ENCODE data around the gene PACSIN2.

Gene PACSIN2

DNA sequence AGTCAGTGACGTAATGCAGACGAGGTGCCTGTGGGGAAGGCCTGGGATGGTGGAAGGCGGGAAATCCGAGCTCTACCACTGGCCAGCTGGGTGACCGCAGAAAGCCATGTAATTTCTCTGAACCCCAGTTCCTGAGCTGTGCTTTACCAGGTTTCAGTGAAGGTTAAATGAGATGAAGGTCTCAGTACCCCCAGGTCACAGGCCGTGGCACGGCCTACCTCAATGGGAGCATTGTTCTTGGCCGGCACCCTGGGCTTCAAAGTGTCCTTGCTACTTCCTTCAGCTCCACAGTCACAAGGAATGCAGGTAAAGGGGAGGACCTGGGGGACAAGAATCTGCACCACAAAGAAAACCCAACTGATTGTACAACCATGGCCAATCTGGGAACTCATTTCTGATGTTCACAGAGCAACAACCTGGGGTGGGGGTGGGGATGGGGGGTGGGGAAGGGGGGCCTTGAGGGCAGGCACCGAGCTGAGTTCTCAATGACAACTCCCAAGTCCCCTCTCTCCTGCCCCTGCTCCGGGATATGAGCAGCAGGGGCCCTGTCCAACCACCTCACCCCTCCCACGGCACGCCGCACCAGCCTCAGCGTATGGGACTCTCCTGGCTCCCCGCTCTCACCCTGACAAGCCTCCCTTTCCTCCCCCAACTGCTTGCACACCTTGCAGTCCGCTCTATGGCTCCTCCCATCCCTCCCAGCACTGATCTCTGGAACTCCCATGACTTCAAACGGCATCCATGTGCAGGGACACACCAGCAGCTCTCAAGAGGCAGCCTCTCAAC is 98.8 kb downstream of the PACSIN2 start:
- TF ChIP-seq, protein P1, sequence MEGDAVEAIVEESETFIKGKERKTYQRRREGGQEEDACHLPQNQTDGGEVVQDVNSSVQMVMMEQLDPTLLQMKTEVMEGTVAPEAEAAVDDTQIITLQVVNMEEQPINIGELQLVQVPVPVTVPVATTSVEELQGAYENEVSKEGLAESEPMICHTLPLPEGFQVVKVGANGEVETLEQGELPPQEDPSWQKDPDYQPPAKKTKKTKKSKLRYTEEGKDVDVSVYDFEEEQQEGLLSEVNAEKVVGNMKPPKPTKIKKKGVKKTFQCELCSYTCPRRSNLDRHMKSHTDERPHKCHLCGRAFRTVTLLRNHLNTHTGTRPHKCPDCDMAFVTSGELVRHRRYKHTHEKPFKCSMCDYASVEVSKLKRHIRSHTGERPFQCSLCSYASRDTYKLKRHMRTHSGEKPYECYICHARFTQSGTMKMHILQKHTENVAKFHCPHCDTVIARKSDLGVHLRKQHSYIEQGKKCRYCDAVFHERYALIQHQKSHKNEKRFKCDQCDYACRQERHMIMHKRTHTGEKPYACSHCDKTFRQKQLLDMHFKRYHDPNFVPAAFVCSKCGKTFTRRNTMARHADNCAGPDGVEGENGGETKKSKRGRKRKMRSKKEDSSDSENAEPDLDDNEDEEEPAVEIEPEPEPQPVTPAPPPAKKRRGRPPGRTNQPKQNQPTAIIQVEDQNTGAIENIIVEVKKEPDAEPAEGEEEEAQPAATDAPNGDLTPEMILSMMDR (IDR thresholded peaks at IDR 0.05; ENCODE audit: low read depth, low read length, poor library complexity, severe bottlenecking): no peak
- no peak for TF ChIP-seq EZH2phosphoT487 (IDR thresholded peaks at IDR 0.05; ENCODE audit: borderline replicate concordance, low read length)
- Histone ChIP-seq H3K4me2 (ENCODE audit: low read length) (no peak overlapping the region), H3K9me3 (ENCODE audit: control insufficient read depth, insufficient read depth, low read length) (no peaks in the 10 kb centered on the region), H3K9me2 (replicated peaks; ENCODE audit: control insufficient read depth, low read length) (no peaks in the 10 kb centered on the region), H3K79me2 (ENCODE audit: control insufficient read depth, low read length) (peaks cover 74% of the 10 kb centered on the region), H3F3A (ENCODE audit: control insufficient read depth, insufficient read depth) (no peaks in the 10 kb centered on the region), H3K27ac (ENCODE audit: low read depth, low read length) (no peak overlapping the region), H4K20me1 (ENCODE audit: control insufficient read depth, insufficient read depth, low read depth, low read length) (0 out of 2 replicates have a peak, but pooled peaks cover 4% of the 10 kb centered on the region), H3K27me3 (ENCODE audit: control insufficient read depth, low read length) (no peaks in the 10 kb centered on the region), H3K36me3 (ENCODE audit: control insufficient read depth, low read length) (no peaks in the 10 kb centered on the region), H3K4me3 (ENCODE audit: low read length) (no peak overlapping the region), H3K4me1 (ENCODE audit: control insufficient read depth, low read length) (no peaks in the 10 kb centered on the region)

DNA sequence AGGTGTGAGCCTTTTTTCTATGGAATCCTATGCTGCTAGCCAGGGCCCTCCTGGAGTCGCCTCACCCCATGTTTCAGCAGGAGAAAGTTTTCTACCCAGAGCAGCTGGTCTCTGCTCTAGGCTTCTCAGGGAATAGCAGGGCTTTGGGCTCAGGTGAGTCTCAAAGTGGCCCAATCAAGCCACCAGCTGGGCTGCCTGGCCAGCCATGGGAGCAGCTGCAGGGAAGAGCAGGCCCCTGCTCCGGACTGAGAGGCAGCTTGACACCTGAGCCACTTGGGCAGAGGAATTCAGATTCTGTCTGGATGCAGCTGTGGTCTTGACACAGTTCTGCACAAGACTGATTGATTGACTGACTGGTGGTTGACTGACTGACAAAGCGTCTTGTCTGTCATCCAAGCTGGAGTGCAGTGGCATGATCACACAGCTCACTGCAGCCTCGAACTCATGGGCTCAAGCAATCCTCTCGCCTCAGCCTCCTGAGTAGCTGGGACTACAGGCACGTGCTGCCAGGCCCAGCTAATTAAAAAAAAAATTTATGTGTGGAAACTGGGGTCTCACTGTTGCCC is 100.4 kb downstream of the PACSIN2 start:
- Histone ChIP-seq H3K9me3 (ENCODE audit: control insufficient read depth, insufficient read depth, low read length) (no peaks in the 10 kb centered on the region), H3K4me3 (ENCODE audit: low read length) (no peak overlapping the region), H3K36me3 (ENCODE audit: control insufficient read depth, low read length) (peaks cover 4% of the 10 kb centered on the region; the same call in 1 of the 2 replicates), H3K79me2 (ENCODE audit: control insufficient read depth, low read length) (peaks cover 66% of the 10 kb centered on the region), H3K27me3 (ENCODE audit: control insufficient read depth, low read length) (no peaks in the 10 kb centered on the region), H3K9me2 (replicated peaks; ENCODE audit: control insufficient read depth, low read length) (no peaks in the 10 kb centered on the region), H3K27ac (ENCODE audit: low read depth, low read length) (no peak overlapping the region), H3K4me2 (ENCODE audit: low read length) (no peak overlapping the region), H3K4me1 (ENCODE audit: control insufficient read depth, low read length) (no peaks in the 10 kb centered on the region), H4K20me1 (ENCODE audit: control insufficient read depth, insufficient read depth, low read depth, low read length) (0 out of 2 replicates have a peak, but pooled peaks cover 4% of the 10 kb centered on the region), H3F3A (ENCODE audit: control insufficient read depth, insufficient read depth) (no peaks in the 10 kb centered on the region)
- TF ChIP-seq, protein P1 (IDR thresholded peaks at IDR 0.05; ENCODE audit: low read depth, low read length, poor library complexity, severe bottlenecking): no peak
- TF ChIP-seq EZH2phosphoT487 (IDR thresholded peaks at IDR 0.05; ENCODE audit: borderline replicate concordance, low read length): no peak

DNA sequence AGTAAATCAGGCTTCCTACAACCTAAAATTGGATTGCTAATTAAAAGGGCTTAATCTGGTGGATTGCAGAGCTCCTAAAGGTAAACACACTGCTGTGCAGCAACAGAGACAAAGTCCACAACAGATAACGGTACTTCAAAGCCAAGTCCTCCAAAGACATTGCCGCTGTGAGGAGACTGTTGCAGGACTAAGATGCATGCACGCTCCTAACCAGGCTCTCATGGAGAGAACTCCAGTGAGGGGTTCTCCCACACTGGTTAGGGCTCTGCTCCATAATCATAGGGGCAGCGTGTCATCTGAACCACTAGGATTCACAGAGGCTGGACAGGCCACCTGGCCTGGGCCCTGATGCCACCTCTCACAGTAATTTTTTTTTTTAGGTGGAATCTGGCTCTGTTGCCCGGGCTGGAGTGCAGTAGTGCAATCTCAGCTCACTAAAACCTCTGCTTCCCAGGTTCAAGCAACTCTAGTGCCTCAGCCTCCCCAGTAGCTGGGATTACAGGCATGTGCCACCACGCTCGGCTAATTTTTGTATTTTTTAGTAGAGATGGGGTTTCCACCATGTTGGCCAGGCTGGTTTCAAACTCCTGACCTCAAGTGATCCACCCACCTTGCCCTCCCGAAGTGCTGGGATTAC is 101.0 kb downstream of the PACSIN2 start:
- no peak for TF ChIP-seq EZH2phosphoT487 (IDR thresholded peaks at IDR 0.05; ENCODE audit: borderline replicate concordance, low read length)
- Histone ChIP-seq H4K20me1 (ENCODE audit: control insufficient read depth, insufficient read depth, low read depth, low read length) (0 out of 2 replicates have a peak, but pooled peaks cover 4% of the 10 kb centered on the region), H3K4me2 (ENCODE audit: low read length) (no peak overlapping the region), H3K27me3 (ENCODE audit: control insufficient read depth, low read length) (no peaks in the 10 kb centered on the region), H3K9me2 (replicated peaks; ENCODE audit: control insufficient read depth, low read length) (no peaks in the 10 kb centered on the region), H3K9me3 (ENCODE audit: control insufficient read depth, insufficient read depth, low read length) (no peaks in the 10 kb centered on the region), H3K79me2 (ENCODE audit: control insufficient read depth, low read length) (peaks cover 62% of the 10 kb centered on the region), H3K4me3 (ENCODE audit: low read length) (no peak overlapping the region), H3K4me1 (ENCODE audit: control insufficient read depth, low read length) (no peaks in the 10 kb centered on the region), H3K36me3 (ENCODE audit: control insufficient read depth, low read length) (peaks cover 4% of the 10 kb centered on the region; the same call in 1 of the 2 replicates), H3K27ac (ENCODE audit: low read depth, low read length) (no peak overlapping the region), H3F3A (ENCODE audit: control insufficient read depth, insufficient read depth) (no peaks in the 10 kb centered on the region)

Measured in DOHH2 (cell line).